Activated B cell treated with CpG ODN at 0.5 μM for 24 hours (primary cell): ENCODE measurements around the gene SH2D6. TPM values are rescaled to one million over a fixed set of nuclear protein-coding genes. Genes with fewer than 3 reads are reported as not detected.

Experiments used
- ATAC-seq: fragments of 200-7000 bp; cut with Tn5 transposase; one replicate; pipeline ENCODE4 v1.10.0; 2021; ENCODE audit warnings: low read depth, mild to moderate bottlenecking, moderate library complexity
- CTCF ChIA-PET: fragments of 350-600 bp; sonication (Branson Sonifier 250); formaldehyde crosslinking; loops from one replicate; lab custom pipeline; 2021; ENCODE audit warnings: antibody characterized with exemption; lab: Charles Lee
- POLR2A ChIA-PET: fragments of 350-600 bp; sonication (Branson Sonifier 250); formaldehyde crosslinking; loops from one replicate; lab custom pipeline; 2021; ENCODE audit warnings: antibody characterized with exemption; lab: Charles Lee
- DNase-seq: peaks from one replicate; pipeline ENCODE4 v3.0.0; 2022
- H3K27ac Mint-ChIP-seq: one replicate; pipeline ENCODE4 v1.8.0; 2020; ENCODE audit warnings: mixed read lengths
- H3K27me3 Mint-ChIP-seq: one replicate; pipeline ENCODE4 v1.8.0; 2021; ENCODE audit warnings: mixed read lengths
- H3K36me3 Mint-ChIP-seq: one replicate; pipeline ENCODE4 v1.8.0; 2021; ENCODE audit warnings: low read depth, mixed read lengths
- H3K4me1 Mint-ChIP-seq: one replicate; pipeline ENCODE4 v1.8.0; 2021; ENCODE audit warnings: mixed read lengths
- H3K4me3 Mint-ChIP-seq: one replicate; pipeline ENCODE4 v1.8.0; 2020; ENCODE audit warnings: mild to moderate bottlenecking, mixed read lengths
- H3K9me3 Mint-ChIP-seq: one replicate; pipeline ENCODE4 v1.8.0; 2020; ENCODE audit warnings: mixed read lengths
- CTCF ChIP-seq: fragments of 200-600 bp; IDR thresholded peaks from one replicate; pipeline ENCODE4 v1.8.0; 2022; ENCODE audit warnings: antibody characterized with exemption, mild to moderate bottlenecking
- intact Hi-C: fragments of 100-400 bp; cut with micrococcal nuclease; formaldehyde crosslinking; loops from one replicate; pipeline ENCODE4 v1.15.1; 2024
- total RNA-seq: library from RNA; stranded (reverse); gene quantifications from 2 replicates; pipeline ENCODE4 v1.2.3, GENCODE V29; 2022

Gene SH2D6
- total RNA-seq, 1 donor from 2014 or later: 1.6 TPM

- H3K27ac Mint-ChIP-seq: no peak overlapping the region
- H3K4me1 Mint-ChIP-seq: no peaks in the 10 kb centered on the region
- ATAC-seq (no peak), DNase-seq (no peak)
- H3K27me3 Mint-ChIP-seq: peaks cover 3% of the 10 kb centered on the region
- TF ChIP-seq CTCF: no peak
- H3K36me3 Mint-ChIP-seq: no peaks in the 10 kb centered on the region
- POLR2A ChIA-PET: interaction anchor here (0.6 to 1.3 kb wide), 2 partner anchors 14 to 616 kb away, joined by 3 to 4 read pairs; no protein-coding TSS in a partner anchor
- H3K4me3 Mint-ChIP-seq: no peak overlapping the region
- CTCF ChIA-PET: no interaction called here
- intact Hi-C loops: no loop called here
- no peaks in the 10 kb centered on the region for H3K9me3 Mint-ChIP-seq
Measured at GRCh38 chr2:85452237-85452636, 33.7 kb downstream of the SH2D6 start.

GRCh38 chr2:85453571-85453970 is 35.1 kb downstream of the SH2D6 start:
- no peak for DNase-seq
- Mint-ChIP-seq H3K27ac (no peak overlapping the region), H3K36me3 (no peaks in the 10 kb centered on the region), H3K9me3 (no peaks in the 10 kb centered on the region), H3K4me3 (no peak overlapping the region), H3K4me1 (no peaks in the 10 kb centered on the region), H3K27me3 (peaks cover 3% of the 10 kb centered on the region)
- no peak for ATAC-seq
- TF ChIP-seq CTCF: no peak
- intact Hi-C loops: no loop called here
- CTCF ChIA-PET: interaction anchor here (1.0 kb wide), 1 partner anchor 97 kb away, joined by 3 read pairs; no protein-coding TSS in a partner anchor
- POLR2A ChIA-PET: no interaction called here

GRCh38 chr2:85455552-85456090 is 37.1 kb downstream of the SH2D6 start:
- POLR2A ChIA-PET: interaction anchor here (0.7 kb wide), 1 partner anchor 9 kb away, joined by 4 read pairs; no protein-coding TSS in a partner anchor
- CTCF ChIA-PET: interaction anchor here (1.0 kb wide), 1 partner anchor 9 kb away, joined by 3 read pairs; no protein-coding TSS in a partner anchor
- no peak for TF ChIP-seq CTCF
- Mint-ChIP-seq H3K4me1 (no peaks in the 10 kb centered on the region), H3K4me3 (no peak overlapping the region), H3K9me3 (no peaks in the 10 kb centered on the region), H3K27me3 (peaks cover 3% of the 10 kb centered on the region), H3K27ac (no peak overlapping the region), H3K36me3 (no peaks in the 10 kb centered on the region)
- intact Hi-C loops: no loop called here
- ATAC-seq (no peak), DNase-seq (no peak)

- POLR2A ChIA-PET: no interaction called here
Measured at GRCh38 chr2:85457043-85457442, 38.5 kb downstream of the SH2D6 start.

GRCh38 chr2:85457877-85458316 is 39.4 kb downstream of the SH2D6 start:
- Mint-ChIP-seq H3K27ac (no peak overlapping the region), H3K36me3 (no peaks in the 10 kb centered on the region), H3K4me1 (no peaks in the 10 kb centered on the region), H3K4me3 (no peak overlapping the region), H3K27me3 (peaks cover 3% of the 10 kb centered on the region), H3K9me3 (no peaks in the 10 kb centered on the region)
- no peak for TF ChIP-seq CTCF
- no peak for ATAC-seq
- ChIA-PET POLR2A (no interaction called here), CTCF (no interaction called here)
- intact Hi-C loops: no loop called here
- no peak for DNase-seq

More at GRCh38 chr2:85457043-85457442, 38.5 kb downstream of the SH2D6 start:
- Mint-ChIP-seq H3K27ac (no peak overlapping the region), H3K9me3 (no peaks in the 10 kb centered on the region), H3K4me3 (no peak overlapping the region), H3K27me3 (peaks cover 3% of the 10 kb centered on the region), H3K4me1 (no peaks in the 10 kb centered on the region), H3K36me3 (no peaks in the 10 kb centered on the region)
- TF ChIP-seq CTCF: no peak
- no peak for DNase-seq
- no peak for ATAC-seq
- intact Hi-C loops: no loop called here
- CTCF ChIA-PET: no interaction called here
